Inferior parietal cortex (tissue), 1 donor: ENCODE measurements around the gene PRRC2A.

Experiments
- DNase-seq: peaks from one replicate; pipeline ENCODE4 v3.0.0-alpha.2; 2016; ENCODE audit errors: extremely low spot score

PRRC2A gene

GRCh38 chr6:31624070-31624469 lies 3.6 kb downstream of the PRRC2A start:
- no peak for DNase-seq

GRCh38 chr6:31626952-31627351 lies 6.4 kb downstream of the PRRC2A start:
- no peak for DNase-seq

GRCh38 chr6:31627690-31628287 lies 7.3 kb downstream of the PRRC2A start:
- no peak for DNase-seq

- no peak for DNase-seq
These were observed 8.5 kb downstream of the PRRC2A start for GRCh38 chr6:31629014-31629413.

- DNase-seq, result no peak
These were observed 9.8 kb downstream of the PRRC2A start for GRCh38 chr6:31630177-31630934.

- DNase-seq, result no peak
These were observed 10.7 kb downstream of the PRRC2A start for GRCh38 chr6:31631209-31631608.

GRCh38 chr6:31631681-31632278 lies 11.3 kb downstream of the PRRC2A start:
- no peak for DNase-seq

GRCh38 chr6:31632279-31632946 lies 11.9 kb downstream of the PRRC2A start:
- no peak for DNase-seq

GRCh38 chr6:31633447-31633846 lies 12.9 kb downstream of the PRRC2A start:
- no peak for DNase-seq

GRCh38 chr6:31634131-31634530 lies 13.6 kb downstream of the PRRC2A start:
- DNase-seq, result no peak

- no peak for DNase-seq
These were observed 14.6 kb downstream of the PRRC2A start for GRCh38 chr6:31634969-31635575.

- DNase-seq, result no peak
These were observed 16.4 kb downstream of the PRRC2A start for GRCh38 chr6:31636698-31637596.

- no peak for DNase-seq
These were observed 18.5 kb downstream of the PRRC2A start for GRCh38 chr6:31639043-31639442.

- no peak for DNase-seq
These were observed 18.9 kb downstream of the PRRC2A start for GRCh38 chr6:31639449-31639861.

- no peak for DNase-seq
These were observed 20.1 kb downstream of the PRRC2A start for GRCh38 chr6:31640612-31641011.

GRCh38 chr6:31641370-31641769 lies 20.9 kb downstream of the PRRC2A start:
- no peak for DNase-seq

GRCh38 chr6:31642798-31643570 lies 22.5 kb downstream of the PRRC2A start:
- DNase-seq, result no peak

- no peak for DNase-seq
These were observed 23.4 kb downstream of the PRRC2A start for GRCh38 chr6:31643818-31644454.

GRCh38 chr6:31645325-31645724 lies 24.8 kb downstream of the PRRC2A start:
- no peak for DNase-seq
